Right ventricle myocardium superior (tissue), 1 donor: ENCODE data around the gene THAP9. TPM values are rescaled to one million over a fixed set of nuclear protein-coding genes. Genes with fewer than 3 reads are reported as not detected.

Source experiments
- ATAC-seq: fragments of 200-7000 bp; cut with Tn5 transposase; one replicate; pipeline ENCODE4 v1.9.1; 2020; ENCODE audit warnings: mild to moderate bottlenecking; ENCODE audit not compliant: poor library complexity
- DNase-seq: peaks from one replicate; pipeline ENCODE4 v3.0.0-alpha.2; 2020
- intact Hi-C: fragments of 100-400 bp; cut with DNase I; formaldehyde crosslinking; loops from one replicate; pipeline ENCODE4 v1.11.2; 2022
- total RNA-seq: library from RNA; stranded (reverse); fragmentation: NEBNext Ultra II Directional; extraction: Animal tissue kit (Norgen Biotek cat#: 25700); gene quantifications from one replicate; pipeline ENCODE4 v1.2.1, GENCODE V29; 2021
- donor health status: DM: no; HTN: yes; CAD: no; lungs with severe emphysema.

THAP9 gene
- total RNA-seq, 1 donor from 2014 or later: 5.6 TPM

DNA sequence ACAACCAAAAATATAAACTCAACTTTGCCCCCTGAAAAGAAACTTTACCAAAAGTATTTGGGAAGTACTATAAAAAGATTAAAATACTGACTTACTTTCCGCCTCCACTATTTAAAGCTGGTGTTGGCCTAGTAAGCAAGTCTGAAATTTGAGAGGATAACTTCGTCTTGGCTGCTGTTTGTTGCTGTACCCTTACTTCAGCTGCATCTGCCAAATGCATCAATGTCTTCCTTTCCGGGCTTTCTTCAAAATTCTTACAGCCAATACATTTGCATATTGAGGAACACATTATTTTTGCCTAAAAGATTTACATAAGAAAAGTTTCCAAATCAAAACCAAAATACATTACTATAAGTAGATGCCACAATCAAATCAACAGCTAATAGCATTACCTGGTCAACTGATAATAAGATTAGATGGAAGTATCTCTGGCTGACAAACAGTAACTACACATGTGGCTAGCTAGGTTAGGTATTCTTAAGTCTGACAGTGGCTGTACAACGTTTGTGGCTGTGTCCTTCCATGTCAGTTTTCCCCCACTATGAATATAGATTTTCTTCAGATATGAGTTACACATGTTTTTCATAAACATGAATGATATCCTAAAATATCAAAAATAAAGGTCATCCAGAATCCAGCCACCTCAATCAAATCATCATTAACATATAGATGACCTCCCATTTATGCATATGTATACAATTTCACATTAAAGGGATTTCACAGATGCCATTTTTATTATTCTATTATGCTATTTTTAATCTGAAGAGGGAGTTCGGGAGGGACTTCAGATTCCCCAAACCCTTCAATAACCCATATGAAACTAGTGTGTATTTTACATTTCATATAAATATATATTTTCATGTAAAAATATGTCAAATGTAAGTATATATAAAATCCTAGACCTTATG lies 30.6 kb downstream of the THAP9 start:
- intact Hi-C loops: no loop called here

DNA sequence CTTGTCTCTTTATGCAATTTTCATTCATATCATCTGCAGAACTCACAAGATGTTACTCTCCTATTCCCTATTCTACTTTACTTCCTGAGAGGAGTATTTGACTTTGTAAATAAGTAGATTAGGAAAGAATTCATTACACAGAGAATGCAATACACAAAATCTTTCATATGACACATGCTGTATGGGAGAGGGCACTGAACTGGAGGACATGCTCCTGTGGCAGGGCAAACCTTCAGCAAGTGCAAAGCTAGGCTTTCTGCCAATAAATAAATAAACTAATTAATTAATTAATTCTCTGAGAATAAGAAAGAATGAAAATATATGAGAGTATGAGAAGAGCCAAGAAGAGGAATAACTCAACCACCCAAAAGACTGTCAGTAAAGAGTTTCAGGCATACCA lies 33.9 kb downstream of the THAP9 start:
- DNase-seq (no peak), ATAC-seq (no peak)
- intact Hi-C loops: no loop called here

More for the DNA sequence above, 30.6 kb downstream of the THAP9 start:
- ATAC-seq (no peak), DNase-seq (no peak)

DNA sequence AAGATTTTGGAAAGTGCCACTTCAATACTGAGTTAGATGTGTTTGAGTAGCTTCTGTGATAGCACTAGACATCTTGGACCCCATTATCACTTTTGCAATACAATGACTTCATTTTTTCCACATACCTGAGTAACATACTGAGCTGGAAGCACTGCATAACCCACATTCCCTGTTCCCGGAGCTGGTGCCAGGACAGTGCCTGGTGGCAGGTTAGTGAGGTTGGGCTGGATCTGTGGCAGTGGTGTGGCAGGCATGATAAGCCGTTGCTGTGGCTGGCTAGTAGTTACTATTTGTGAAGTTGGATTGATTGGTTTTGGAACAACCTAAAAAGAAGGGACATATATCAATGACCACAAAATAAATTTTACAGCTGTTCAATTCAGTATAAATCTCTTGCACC lies 38.9 kb downstream of the THAP9 start:
- DNase-seq (no peak), ATAC-seq (no peak)
- intact Hi-C loops: no loop called here

DNA sequence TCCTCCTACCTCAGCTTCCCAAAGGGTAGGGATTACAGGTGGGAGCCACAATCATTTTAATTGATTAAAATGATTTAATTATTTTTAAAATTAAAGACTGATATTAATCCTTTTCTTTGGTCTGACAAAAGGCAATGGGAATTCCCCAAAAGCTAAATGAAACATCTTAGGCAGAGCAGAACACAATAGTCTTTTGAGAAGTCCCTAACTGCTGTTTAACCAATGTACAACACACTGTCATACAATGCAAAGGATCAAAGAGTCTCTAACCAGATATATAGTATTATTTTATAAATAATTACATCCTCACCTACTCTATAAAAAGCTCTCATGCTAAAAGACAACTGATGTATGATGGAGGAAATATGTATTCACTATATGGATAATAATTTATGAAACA lies 47.0 kb downstream of the THAP9 start:
- intact Hi-C loops: no loop called here
- DNase-seq (no peak), ATAC-seq (no peak)

DNA sequence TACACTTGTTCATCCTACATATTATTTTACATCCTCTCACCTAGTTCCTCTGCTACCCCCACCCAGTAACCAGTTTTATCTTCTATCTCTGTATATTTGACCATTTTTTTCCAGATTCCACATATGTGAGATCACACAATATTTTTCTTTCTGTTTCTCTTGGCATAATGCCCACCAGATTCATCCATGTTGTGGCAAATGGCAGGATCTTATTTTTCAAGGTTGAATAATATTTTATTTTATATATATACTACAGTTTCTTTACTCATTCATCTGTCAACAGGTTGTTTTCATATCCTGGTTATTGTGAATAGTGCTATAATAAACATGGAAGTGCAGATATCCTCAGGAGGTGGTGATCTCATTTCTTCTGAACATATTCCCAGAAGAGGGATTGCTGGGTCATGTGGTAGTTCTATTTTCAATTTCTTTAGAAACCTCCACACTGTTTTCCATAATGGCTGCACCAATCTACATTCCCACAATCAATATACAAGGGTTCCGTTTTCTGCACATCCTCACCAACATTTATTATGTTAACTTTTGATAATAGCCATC lies 48.2 kb downstream of the THAP9 start:
- intact Hi-C loops: no loop called here
- ATAC-seq: no peak
- DNase-seq: no peak

DNA sequence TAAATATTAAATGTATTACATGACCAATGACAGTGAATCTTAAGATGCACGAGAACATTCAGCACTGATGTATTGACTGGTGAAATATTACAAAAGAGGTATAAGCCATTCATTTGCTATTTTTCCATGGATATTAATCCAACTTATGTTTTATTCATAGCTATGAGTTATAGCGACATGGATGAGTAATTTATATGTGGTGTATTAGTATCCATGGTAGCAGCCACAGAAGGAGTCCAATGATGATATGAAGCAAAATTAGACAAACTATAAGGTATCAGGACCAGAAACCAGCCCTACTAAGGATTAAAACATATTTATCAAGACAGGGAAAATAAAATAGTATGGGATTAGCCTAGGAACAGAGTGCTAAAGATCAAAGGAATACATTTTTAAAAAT lies 50.7 kb downstream of the THAP9 start:
- no peak for ATAC-seq
- intact Hi-C loops: no loop called here
- no peak for DNase-seq

DNA sequence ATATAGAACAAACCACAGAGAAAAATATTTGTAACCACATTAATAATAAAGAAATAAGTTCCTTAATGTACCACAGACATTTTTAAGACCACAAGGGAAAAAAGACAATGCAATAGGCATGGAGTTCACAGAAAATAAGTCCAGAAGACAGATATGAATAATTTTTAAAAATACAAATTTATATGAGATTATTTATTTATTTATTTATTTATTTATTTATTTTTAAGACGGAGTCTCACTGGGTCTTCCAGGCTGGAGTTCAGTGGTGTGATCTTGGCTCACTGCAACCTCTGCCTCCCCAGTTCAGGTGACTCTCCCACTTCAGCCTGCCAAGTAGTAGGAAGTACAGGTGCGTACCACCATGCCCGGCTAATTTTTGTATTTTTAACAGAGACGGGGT lies 53.7 kb downstream of the THAP9 start:
- no peak for ATAC-seq
- DNase-seq: no peak
- intact Hi-C loops: no loop called here

DNA sequence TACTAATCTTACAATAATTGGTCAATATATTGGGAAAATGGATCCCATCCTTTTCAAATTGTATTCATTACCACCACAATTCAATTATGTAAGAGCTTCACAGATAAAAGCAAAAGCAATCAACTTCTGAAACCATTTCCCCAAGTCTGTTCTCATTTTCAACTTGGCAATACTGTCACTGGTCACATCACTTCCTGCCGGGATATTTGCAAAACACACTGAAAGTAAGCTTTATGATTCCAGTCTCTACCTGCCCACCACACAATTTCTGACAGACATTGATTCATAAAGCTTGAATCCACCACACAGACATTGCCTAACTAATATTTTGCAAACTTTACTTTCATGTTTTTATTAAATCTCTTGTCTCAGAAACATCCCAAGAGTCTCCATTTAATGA lies 56.5 kb downstream of the THAP9 start:
- intact Hi-C loops: no loop called here
- no peak for ATAC-seq
- DNase-seq: no peak

DNA sequence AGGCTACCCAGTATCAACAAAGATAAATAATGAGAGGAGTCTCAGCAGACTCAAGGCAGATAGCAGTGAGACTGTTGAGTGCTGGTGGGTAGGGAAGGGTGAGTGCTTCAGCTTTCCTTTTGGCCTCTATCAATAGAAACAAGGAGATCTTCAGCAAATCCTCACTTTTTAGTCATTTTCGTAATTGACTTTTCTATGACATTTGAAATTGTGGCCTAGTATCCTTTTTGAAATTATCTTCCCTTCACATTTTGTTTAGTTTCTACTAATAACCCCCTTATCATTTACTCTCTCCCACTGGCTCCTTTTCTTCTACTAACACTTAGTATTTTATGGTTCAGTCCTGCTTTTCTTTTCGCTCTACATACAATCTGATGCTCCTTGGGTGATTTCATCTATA lies 65.2 kb downstream of the THAP9 start:
- intact Hi-C loops: no loop called here
- ATAC-seq: no peak
- DNase-seq: no peak

DNA sequence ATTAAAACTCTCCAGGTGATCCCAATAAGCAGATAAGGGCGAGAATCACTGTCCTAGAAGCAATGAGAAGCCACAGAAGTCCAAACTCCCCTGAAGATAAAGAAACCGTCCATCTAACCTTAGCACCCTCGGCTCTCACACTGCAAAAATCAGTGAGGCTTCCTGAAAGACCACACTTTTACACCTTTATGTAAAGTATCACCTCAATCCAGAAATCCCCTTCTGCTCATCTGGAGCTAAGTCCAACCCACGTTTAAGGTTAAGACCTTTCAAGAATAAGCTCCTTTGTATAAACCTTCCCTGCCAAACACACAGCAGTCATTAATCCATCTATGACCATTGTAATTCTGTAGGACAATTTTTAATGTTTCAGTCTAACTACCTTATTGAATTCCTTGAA lies 68.4 kb downstream of the THAP9 start:
- DNase-seq (no peak), ATAC-seq (no peak)
- intact Hi-C loops: no loop called here

DNA sequence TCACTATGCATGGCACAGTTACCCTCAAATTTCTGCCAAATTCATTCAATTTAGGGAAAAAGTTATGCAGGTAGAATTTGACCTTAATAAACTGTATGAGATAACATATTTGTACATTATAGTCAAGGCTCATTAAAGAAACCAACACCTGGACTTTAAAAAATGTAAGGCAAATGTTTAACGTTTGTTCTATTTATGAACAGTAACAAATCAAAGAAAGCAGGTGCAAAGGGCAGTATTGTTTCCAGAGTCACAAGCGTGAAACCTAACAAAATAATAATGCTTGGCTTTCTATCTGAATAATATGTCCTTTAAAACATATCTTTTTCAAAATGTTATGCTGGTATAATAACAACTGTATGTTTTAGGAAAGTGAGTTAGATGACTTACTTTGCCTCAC lies 68.9 kb downstream of the THAP9 start:
- ATAC-seq (no peak), DNase-seq (no peak)
- intact Hi-C loops: no loop called here

Other genes starting within 250 kb of the THAP9 start
- gene SCD5, start 101.9 kb upstream of the THAP9 start, total RNA-seq: 4.9 TPM
- 82.1 TPM for gene SEC31A, start 9.6 kb upstream of the THAP9 start, total RNA-seq
- gene LIN54, start 110.1 kb downstream of the THAP9 start, total RNA-seq: 7.4 TPM
- gene COPS4, start 134.4 kb downstream of the THAP9 start, total RNA-seq: 47.4 TPM
- gene PLAC8, start 214.0 kb downstream of the THAP9 start, total RNA-seq: 0.75 TPM